ENCODE data around the gene CIAO2B. TPM values are rescaled to one million over a fixed set of nuclear protein-coding genes. Genes with fewer than 3 reads are reported as not detected.

Gene CIAO2B
- polyA plus RNA-seq, 3 donors, result 121 to 140 (median 132) TPM

DNA sequence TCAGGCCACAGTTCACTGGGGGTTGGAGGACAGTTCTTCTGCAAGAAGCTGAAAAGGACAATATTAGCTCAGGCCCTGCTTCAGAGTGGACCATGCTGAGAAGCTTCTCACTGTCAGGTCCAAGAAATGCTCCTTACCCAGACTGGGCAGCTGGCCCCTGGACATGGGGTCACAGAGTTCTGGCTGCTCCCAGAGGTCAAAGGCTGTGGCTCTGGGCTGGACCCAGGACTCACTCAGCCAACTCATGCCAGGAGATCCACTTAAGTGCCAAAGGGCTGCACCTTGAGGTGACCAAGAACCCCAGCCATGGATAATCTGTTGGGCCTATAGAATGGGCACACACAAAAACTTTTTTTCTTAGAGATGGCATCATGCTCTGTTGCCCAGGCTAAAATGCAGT is 5.2 kb upstream of the CIAO2B start:
- Mint-ChIP-seq H3K27me3 (ENCODE audit: low read depth in 3 of 3) (peaks cover 0 to 2% (median 0%) of the 10 kb centered on the region in 3 donors), H3K9me3 (peaks cover 0 to 2% (median 0%) of the 10 kb centered on the region in 7 donors), H3K4me1 (peaks cover 29% of the 10 kb centered on the region), H3K27ac (no peak overlapping the region), H3K4me3 (no peak overlapping the region), H3K36me3 (peaks cover 67 to 76% of the 10 kb centered on the region in 2 donors)
- Histone ChIP-seq H3K4me2 (replicated peaks; ENCODE audit: extremely low read depth, low read length, poor library complexity, severe bottlenecking) (no peak overlapping the region), H3K9ac (ENCODE audit: insufficient read depth, low read length, poor library complexity, severe bottlenecking) (no peak overlapping the region), H3K27me3 (ENCODE audit: control insufficient read depth in 2 of 2, insufficient read depth in 2 of 2, low read length in 2 of 2) (no peaks in the 10 kb centered on the region), H3K9me3 (replicated peaks in 1 of 2; ENCODE audit: control insufficient read depth in 1 of 2, insufficient read depth in 1 of 2, low read length in 2 of 2) (no peaks in the 10 kb centered on the region), H4K20me1 (ENCODE audit: insufficient read depth, low read length) (peaks cover 76% of the 10 kb centered on the region), H3K36me3 (replicated peaks in 1 of 2; ENCODE audit: control insufficient read depth in 1 of 2, insufficient read depth in 2 of 2, low read length in 2 of 2) (peaks cover 65 to 71% of the 10 kb centered on the region in 2 donors), H3K4me1 (ENCODE audit: control insufficient read depth in 1 of 2, insufficient read depth in 2 of 2, low read length in 2 of 2) (peaks cover 16 to 21% of the 10 kb centered on the region in 2 donors), H3K27ac (ENCODE audit: low read depth in 1 of 2, low read length in 2 of 2) (peak overlapping the region in 1 of 2 donors; percentile 5), H2AFZ (ENCODE audit: insufficient read depth, low read depth, low read length, poor library complexity, severe bottlenecking) (no peak overlapping the region), H3K4me3 (replicated peaks in 1 of 3; ENCODE audit: low read depth in 2 of 3, low read length in 3 of 3) (no peak overlapping the region), H3K79me2 (ENCODE audit: insufficient read depth, low read length) (peaks cover 37% of the 10 kb centered on the region)
- intact Hi-C loops (cut with micrococcal nuclease), result no loop called here
- no peak for DNase-seq
- no peak for TF ChIP-seq CTCF (IDR thresholded peaks at IDR 0.05)

DNA sequence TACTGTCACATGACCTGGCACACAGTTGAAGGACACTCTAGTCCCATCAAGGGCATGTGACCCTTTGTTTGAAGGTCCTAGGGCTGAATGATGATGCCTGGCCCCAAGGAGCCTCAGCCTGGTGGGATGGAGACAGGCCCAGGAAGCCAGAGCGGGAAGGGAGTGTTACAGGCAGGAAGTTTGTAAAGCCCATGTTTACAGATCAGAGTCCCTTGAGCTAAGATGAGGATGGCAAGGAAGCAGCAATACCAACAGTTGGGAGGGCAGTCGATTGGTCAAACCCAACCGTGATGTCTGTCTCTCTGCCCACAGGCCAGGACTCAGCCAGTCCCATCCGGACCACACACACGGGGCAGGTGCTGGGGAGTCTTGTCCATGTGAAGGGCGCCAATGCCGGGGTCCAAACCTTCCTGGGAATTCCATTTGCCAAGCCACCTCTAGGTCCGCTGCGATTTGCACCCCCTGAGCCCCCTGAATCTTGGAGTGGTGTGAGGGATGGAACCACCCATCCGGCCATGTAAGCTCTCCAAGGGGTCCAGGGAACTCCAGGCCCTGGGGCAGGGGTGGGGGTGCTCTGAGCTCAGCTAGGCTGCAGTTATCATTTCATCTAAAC is 3.6 kb upstream of the CIAO2B start:
- no peak for DNase-seq
- no peak overlapping the region for H3K9ac ChIP-seq (ENCODE audit: insufficient read depth, low read length, poor library complexity, severe bottlenecking)
- peaks cover 24 to 34% of the 10 kb centered on the region in 2 donors for H3K4me1 ChIP-seq (ENCODE audit: control insufficient read depth in 1 of 2, insufficient read depth in 2 of 2, low read length in 2 of 2)
- Mint-ChIP-seq H3K36me3 (peaks cover 58 to 67% of the 10 kb centered on the region in 2 donors), H3K4me3 (no peak overlapping the region), H3K27me3 (ENCODE audit: low read depth in 3 of 3) (peaks cover 0 to 2% (median under 1%) of the 10 kb centered on the region in 3 donors), H3K4me1 (peaks cover 42% of the 10 kb centered on the region), H3K27ac (no peak overlapping the region), H3K9me3 (peaks cover 0 to 2% (median 0%) of the 10 kb centered on the region in 7 donors)
- no peak overlapping the region for H3K27ac ChIP-seq (ENCODE audit: low read depth in 1 of 2, low read length in 2 of 2)
- intact Hi-C loops (cut with micrococcal nuclease), result no loop called here
- WGBS (ENCODE audit: insufficient coverage), result 95% methylated on average over 7 of the region's 10 CpGs
- no peak overlapping the region for H2AFZ ChIP-seq (ENCODE audit: insufficient read depth, low read depth, low read length, poor library complexity, severe bottlenecking)
- H4K20me1 ChIP-seq (ENCODE audit: insufficient read depth, low read length), result peaks cover 64% of the 10 kb centered on the region
- TF ChIP-seq CTCF (IDR thresholded peaks at IDR 0.05), result no peak
- no peak overlapping the region for H3K4me2 ChIP-seq (replicated peaks; ENCODE audit: extremely low read depth, low read length, poor library complexity, severe bottlenecking)
- no peaks in the 10 kb centered on the region for H3K9me3 ChIP-seq (replicated peaks in 1 of 2; ENCODE audit: control insufficient read depth in 1 of 2, insufficient read depth in 1 of 2, low read length in 2 of 2)
- no peak overlapping the region for H3K4me3 ChIP-seq (replicated peaks in 1 of 3; ENCODE audit: low read depth in 2 of 3, low read length in 3 of 3)
- H3K79me2 ChIP-seq (ENCODE audit: insufficient read depth, low read length), result peaks cover 53% of the 10 kb centered on the region
- no peaks in the 10 kb centered on the region for H3K27me3 ChIP-seq (ENCODE audit: control insufficient read depth in 2 of 2, insufficient read depth in 2 of 2, low read length in 2 of 2)
- H3K36me3 ChIP-seq (replicated peaks in 1 of 2; ENCODE audit: control insufficient read depth in 1 of 2, insufficient read depth in 2 of 2, low read length in 2 of 2), result peaks cover 54 to 58% of the 10 kb centered on the region in 2 donors
